ENCODE results near the gene OTUD7B. TPM values are rescaled to one million over a fixed set of nuclear protein-coding genes. Genes with fewer than 3 reads are reported as not detected.
A peak's percentile ranks its signal among the peaks of the same experiment; 100 is the strongest.

OTUD7B gene
- total and polyA plus RNA-seq, 2 donors: 1.8 to 2.8 TPM

- H3K27me3 ChIP-seq (ENCODE audit: control insufficient read depth in 2 of 2, insufficient read depth in 1 of 2, low read length in 1 of 2): peaks cover 12 to 78% of the 10 kb centered on the region in 2 donors
- peaks cover 0 to 14% of the 10 kb centered on the region in 2 donors for H3K4me1 ChIP-seq (ENCODE audit: control insufficient read depth in 2 of 2, insufficient read depth in 2 of 2, low read length in 2 of 2)
- DNase-seq (ENCODE audit: low read depth in 6 of 9, low spot score in 9 of 9): peak in 6 of 9 donors; percentile 6 to 52 (median 16)
- peak overlapping the region; percentile 52 to 68 for H3K4me3 ChIP-seq (ENCODE audit: low read length in 2 of 2)
- H3K9me3 ChIP-seq (ENCODE audit: control insufficient read depth in 2 of 2, insufficient read depth in 1 of 2, low read length in 1 of 2): peaks cover 0 to 9% of the 10 kb centered on the region in 2 donors
- H3K27ac ChIP-seq (ENCODE audit: low read depth in 1 of 2, low read length in 1 of 2): peak overlapping the region; percentile 58 to 67
- 4% methylated on average over 29 of the region's 29 CpGs for WGBS
- no peaks in the 10 kb centered on the region for H3K36me3 ChIP-seq (ENCODE audit: control insufficient read depth in 2 of 2, insufficient read depth in 2 of 2, low read length in 1 of 2)
These were observed 728 bp downstream of the OTUD7B start for GRCh38 chr1:150009604-150010392.

GRCh38 chr1:150008699-150009098, 1.8 kb downstream of the OTUD7B start:
- peaks cover 0 to 14% of the 10 kb centered on the region in 2 donors for H3K4me1 ChIP-seq (ENCODE audit: control insufficient read depth in 2 of 2, insufficient read depth in 2 of 2, low read length in 2 of 2)
- DNase-seq (ENCODE audit: low read depth in 6 of 9, low spot score in 9 of 9): no peak
- peaks cover 0 to 9% of the 10 kb centered on the region in 2 donors for H3K9me3 ChIP-seq (ENCODE audit: control insufficient read depth in 2 of 2, insufficient read depth in 1 of 2, low read length in 1 of 2)
- WGBS: 79% methylated on average over 6 of the region's 6 CpGs
- peaks cover 12 to 81% of the 10 kb centered on the region in 2 donors for H3K27me3 ChIP-seq (ENCODE audit: control insufficient read depth in 2 of 2, insufficient read depth in 1 of 2, low read length in 1 of 2)
- H3K4me3 ChIP-seq (ENCODE audit: low read length in 2 of 2): no peak overlapping the region
- no peaks in the 10 kb centered on the region for H3K36me3 ChIP-seq (ENCODE audit: control insufficient read depth in 2 of 2, insufficient read depth in 2 of 2, low read length in 1 of 2)
- no peak overlapping the region for H3K27ac ChIP-seq (ENCODE audit: low read depth in 1 of 2, low read length in 1 of 2)

GRCh38 chr1:150006881-150007421, 3.6 kb downstream of the OTUD7B start:
- H3K27ac ChIP-seq (ENCODE audit: low read depth in 1 of 2, low read length in 1 of 2): no peak overlapping the region
- no peaks in the 10 kb centered on the region for H3K36me3 ChIP-seq (ENCODE audit: control insufficient read depth in 2 of 2, insufficient read depth in 2 of 2, low read length in 1 of 2)
- WGBS: 98% methylated on average over 4 of the region's 4 CpGs
- peaks cover 0 to 9% of the 10 kb centered on the region in 2 donors for H3K9me3 ChIP-seq (ENCODE audit: control insufficient read depth in 2 of 2, insufficient read depth in 1 of 2, low read length in 1 of 2)
- H3K4me1 ChIP-seq (ENCODE audit: control insufficient read depth in 2 of 2, insufficient read depth in 2 of 2, low read length in 2 of 2): peaks cover 0 to 14% of the 10 kb centered on the region in 2 donors
- H3K27me3 ChIP-seq (ENCODE audit: control insufficient read depth in 2 of 2, insufficient read depth in 1 of 2, low read length in 1 of 2): peaks cover 8 to 64% of the 10 kb centered on the region in 2 donors
- no peak for DNase-seq (ENCODE audit: low read depth in 6 of 9, low spot score in 9 of 9)
- H3K4me3 ChIP-seq (ENCODE audit: low read length in 2 of 2): no peak overlapping the region

- WGBS: 94% methylated on average over 2 of the region's 2 CpGs
- H3K4me1 ChIP-seq (ENCODE audit: control insufficient read depth in 2 of 2, insufficient read depth in 2 of 2, low read length in 2 of 2): peaks cover 0 to 11% of the 10 kb centered on the region in 2 donors
- H3K36me3 ChIP-seq (ENCODE audit: control insufficient read depth in 2 of 2, insufficient read depth in 2 of 2, low read length in 1 of 2): no peaks in the 10 kb centered on the region
- peaks cover 0 to 7% of the 10 kb centered on the region in 2 donors for H3K9me3 ChIP-seq (ENCODE audit: control insufficient read depth in 2 of 2, insufficient read depth in 1 of 2, low read length in 1 of 2)
- H3K4me3 ChIP-seq (ENCODE audit: low read length in 2 of 2): no peak overlapping the region
- DNase-seq (ENCODE audit: low read depth in 6 of 9, low spot score in 9 of 9): no peak
- no peak overlapping the region for H3K27ac ChIP-seq (ENCODE audit: low read depth in 1 of 2, low read length in 1 of 2)
- H3K27me3 ChIP-seq (ENCODE audit: control insufficient read depth in 2 of 2, insufficient read depth in 1 of 2, low read length in 1 of 2): peaks cover 2 to 58% of the 10 kb centered on the region in 2 donors
These were observed 4.9 kb downstream of the OTUD7B start for GRCh38 chr1:150005606-150006005.

- DNase-seq (ENCODE audit: low read depth in 6 of 9, low spot score in 9 of 9): no peak
- no peaks in the 10 kb centered on the region for H3K9me3 ChIP-seq (ENCODE audit: control insufficient read depth in 2 of 2, insufficient read depth in 1 of 2, low read length in 1 of 2)
- H3K36me3 ChIP-seq (ENCODE audit: control insufficient read depth in 2 of 2, insufficient read depth in 2 of 2, low read length in 1 of 2): no peaks in the 10 kb centered on the region
- H3K4me3 ChIP-seq (ENCODE audit: low read length in 2 of 2): no peak overlapping the region
- no peaks in the 10 kb centered on the region for H3K4me1 ChIP-seq (ENCODE audit: control insufficient read depth in 2 of 2, insufficient read depth in 2 of 2, low read length in 2 of 2)
- WGBS: 93% methylated on average over 3 of the region's 3 CpGs
- peaks cover 2 to 48% of the 10 kb centered on the region in 2 donors for H3K27me3 ChIP-seq (ENCODE audit: control insufficient read depth in 2 of 2, insufficient read depth in 1 of 2, low read length in 1 of 2)
- no peak overlapping the region for H3K27ac ChIP-seq (ENCODE audit: low read depth in 1 of 2, low read length in 1 of 2)
These were observed 6.7 kb downstream of the OTUD7B start for GRCh38 chr1:150003801-150004200.

GRCh38 chr1:150002217-150002616, 8.3 kb downstream of the OTUD7B start:
- Histone ChIP-seq H3K4me3 (ENCODE audit: low read length in 2 of 2) (no peak overlapping the region), H3K9me3 (ENCODE audit: control insufficient read depth in 2 of 2, insufficient read depth in 1 of 2, low read length in 1 of 2) (no peaks in the 10 kb centered on the region), H3K4me1 (ENCODE audit: control insufficient read depth in 2 of 2, insufficient read depth in 2 of 2, low read length in 2 of 2) (no peaks in the 10 kb centered on the region), H3K36me3 (ENCODE audit: control insufficient read depth in 2 of 2, insufficient read depth in 2 of 2, low read length in 1 of 2) (no peaks in the 10 kb centered on the region), H3K27me3 (ENCODE audit: control insufficient read depth in 2 of 2, insufficient read depth in 1 of 2, low read length in 1 of 2) (peaks cover 0 to 43% of the 10 kb centered on the region in 2 donors), H3K27ac (ENCODE audit: low read depth in 1 of 2, low read length in 1 of 2) (no peak overlapping the region)
- no peak for DNase-seq (ENCODE audit: low read depth in 6 of 9, low spot score in 9 of 9)
- 96% methylated on average over 2 of the region's 2 CpGs for WGBS

GRCh38 chr1:150001415-150001814, 9.1 kb downstream of the OTUD7B start:
- Histone ChIP-seq H3K9me3 (ENCODE audit: control insufficient read depth in 2 of 2, insufficient read depth in 1 of 2, low read length in 1 of 2) (no peaks in the 10 kb centered on the region), H3K4me3 (ENCODE audit: low read length in 2 of 2) (no peak overlapping the region), H3K27me3 (ENCODE audit: control insufficient read depth in 2 of 2, insufficient read depth in 1 of 2, low read length in 1 of 2) (peaks cover 0 to 41% of the 10 kb centered on the region in 2 donors), H3K4me1 (ENCODE audit: control insufficient read depth in 2 of 2, insufficient read depth in 2 of 2, low read length in 2 of 2) (no peaks in the 10 kb centered on the region), H3K36me3 (ENCODE audit: control insufficient read depth in 2 of 2, insufficient read depth in 2 of 2, low read length in 1 of 2) (no peaks in the 10 kb centered on the region), H3K27ac (ENCODE audit: low read depth in 1 of 2, low read length in 1 of 2) (no peak overlapping the region)
- 100% methylated on average over 1 of the region's 1 CpG for WGBS
- no peak for DNase-seq (ENCODE audit: low read depth in 6 of 9, low spot score in 9 of 9)

GRCh38 chr1:149997585-149998262, 12.8 kb downstream of the OTUD7B start:
- 21% methylated on average over 6 of the region's 6 CpGs for WGBS
- H3K4me1 ChIP-seq (ENCODE audit: control insufficient read depth in 2 of 2, insufficient read depth in 2 of 2, low read length in 2 of 2): no peaks in the 10 kb centered on the region
- no peak overlapping the region for H3K27ac ChIP-seq (ENCODE audit: low read depth in 1 of 2, low read length in 1 of 2)
- no peak overlapping the region for H3K4me3 ChIP-seq (ENCODE audit: low read length in 2 of 2)
- DNase-seq (ENCODE audit: low read depth in 6 of 9, low spot score in 9 of 9): peak in 3 of 9 donors; percentile 6 to 41 (median 7)
- H3K9me3 ChIP-seq (ENCODE audit: control insufficient read depth in 2 of 2, insufficient read depth in 1 of 2, low read length in 1 of 2): no peaks in the 10 kb centered on the region
- peaks cover 0 to 44% of the 10 kb centered on the region in 2 donors for H3K27me3 ChIP-seq (ENCODE audit: control insufficient read depth in 2 of 2, insufficient read depth in 1 of 2, low read length in 1 of 2)
- no peaks in the 10 kb centered on the region for H3K36me3 ChIP-seq (ENCODE audit: control insufficient read depth in 2 of 2, insufficient read depth in 2 of 2, low read length in 1 of 2)

GRCh38 chr1:149995927-149996326, 14.6 kb downstream of the OTUD7B start:
- H3K4me1 ChIP-seq (ENCODE audit: control insufficient read depth in 2 of 2, insufficient read depth in 2 of 2, low read length in 2 of 2): no peaks in the 10 kb centered on the region
- H3K4me3 ChIP-seq (ENCODE audit: low read length in 2 of 2): no peak overlapping the region
- H3K27ac ChIP-seq (ENCODE audit: low read depth in 1 of 2, low read length in 1 of 2): no peak overlapping the region
- no peaks in the 10 kb centered on the region for H3K9me3 ChIP-seq (ENCODE audit: control insufficient read depth in 2 of 2, insufficient read depth in 1 of 2, low read length in 1 of 2)
- 71% methylated on average over 2 of the region's 2 CpGs for whole genome bisulfite sequencing
- H3K27me3 ChIP-seq (ENCODE audit: control insufficient read depth in 2 of 2, insufficient read depth in 1 of 2, low read length in 1 of 2): peaks cover 0 to 39% of the 10 kb centered on the region in 2 donors
- no peaks in the 10 kb centered on the region for H3K36me3 ChIP-seq (ENCODE audit: control insufficient read depth in 2 of 2, insufficient read depth in 2 of 2, low read length in 1 of 2)
- no peak for DNase-seq (ENCODE audit: low read depth in 6 of 9, low spot score in 9 of 9)

All from thymus (tissue), 11 donors.